ENCODE results near the gene P2RY8. TPM values are rescaled to one million over a fixed set of nuclear protein-coding genes. Genes with fewer than 3 reads are reported as not detected.

Gene P2RY8
- total RNA-seq, 6 donors from 2014 or later, result 1.7 to 4.4 (median 3.3) TPM

GRCh38 chrX:1480082-1480785 lies 56.8 kb downstream of the P2RY8 start:
- no peaks in the 10 kb centered on the region for H3K9me3 ChIP-seq
- TF ChIP-seq POLR2A (IDR thresholded peaks at IDR 0.05) (no peak), POLR2AphosphoS5 (IDR thresholded peaks at IDR 0.05) (no peak), CTCF (IDR thresholded peaks at IDR 0.05) (no peak), EP300 (IDR thresholded peaks at IDR 0.05) (no peak)
- DNase-seq (no peak), ATAC-seq (ENCODE audit: low FRiP score in 2 of 2) (no peak)
- peaks cover 3 to 14% (median 13%) of the 10 kb centered on the region in 4 donors for H3K4me1 ChIP-seq
- no peak overlapping the region for H3K4me3 ChIP-seq
- no peaks in the 10 kb centered on the region for H3K27me3 ChIP-seq
- no peak overlapping the region for H3K27ac ChIP-seq
- no peaks in the 10 kb centered on the region for H3K36me3 ChIP-seq
- WGBS, 2 donors, result 81 to 82% methylated on average over 8 of the region's 8 CpGs

- Histone ChIP-seq H3K36me3 (no peaks in the 10 kb centered on the region), H3K4me3 (no peak overlapping the region), H3K4me1 (peaks cover 3 to 14% (median 13%) of the 10 kb centered on the region in 4 donors), H3K9me3 (no peaks in the 10 kb centered on the region), H3K27ac (no peak overlapping the region), H3K27me3 (no peaks in the 10 kb centered on the region)
- no peak for DNase-seq
- WGBS, 2 donors, result 77 to 79% methylated on average over 8 of the region's 8 CpGs
- no peak for TF ChIP-seq EP300 (IDR thresholded peaks at IDR 0.05)
- no peak for TF ChIP-seq POLR2AphosphoS5 (IDR thresholded peaks at IDR 0.05)
- no peak for TF ChIP-seq POLR2A (IDR thresholded peaks at IDR 0.05)
- TF ChIP-seq CTCF (IDR thresholded peaks at IDR 0.05), result no peak
- no peak for ATAC-seq (ENCODE audit: low FRiP score in 2 of 2)
Measured at GRCh38 chrX:1477801-1478458, 59.1 kb downstream of the P2RY8 start.

GRCh38 chrX:1477229-1477628 lies 59.8 kb downstream of the P2RY8 start:
- no peaks in the 10 kb centered on the region for H3K9me3 ChIP-seq
- WGBS, 2 donors, result 73 to 97% methylated on average over 3 of the region's 3 CpGs
- no peak overlapping the region for H3K27ac ChIP-seq
- H3K27me3 ChIP-seq, result no peaks in the 10 kb centered on the region
- DNase-seq, result no peak
- TF ChIP-seq POLR2AphosphoS5 (IDR thresholded peaks at IDR 0.05), result no peak
- TF ChIP-seq CTCF (IDR thresholded peaks at IDR 0.05), result no peak
- TF ChIP-seq POLR2A (IDR thresholded peaks at IDR 0.05), result no peak
- no peak for TF ChIP-seq EP300 (IDR thresholded peaks at IDR 0.05)
- H3K4me1 ChIP-seq, result peaks cover 3 to 12% (median 11%) of the 10 kb centered on the region in 4 donors
- H3K4me3 ChIP-seq, result no peak overlapping the region
- no peak for ATAC-seq (ENCODE audit: low FRiP score in 2 of 2)
- no peaks in the 10 kb centered on the region for H3K36me3 ChIP-seq

- Histone ChIP-seq H3K4me1 (peaks cover 3 to 7% (median 6%) of the 10 kb centered on the region in 4 donors), H3K9me3 (no peaks in the 10 kb centered on the region), H3K27me3 (no peaks in the 10 kb centered on the region), H3K36me3 (no peaks in the 10 kb centered on the region), H3K4me3 (no peak overlapping the region), H3K27ac (no peak overlapping the region)
- ATAC-seq (ENCODE audit: low FRiP score in 2 of 2), result no peak
- no peak for TF ChIP-seq POLR2A (IDR thresholded peaks at IDR 0.05)
- TF ChIP-seq POLR2AphosphoS5 (IDR thresholded peaks at IDR 0.05), result no peak
- 96 to 98% methylated on average over 3 to 5 of the region's 5 CpGs for WGBS, 2 donors
- DNase-seq, result no peak
Measured at GRCh38 chrX:1476682-1477081, 60.3 kb downstream of the P2RY8 start.

- H3K27ac ChIP-seq, result no peak overlapping the region
- no peaks in the 10 kb centered on the region for H3K9me3 ChIP-seq
- ATAC-seq (ENCODE audit: low FRiP score in 2 of 2), result no peak
- DNase-seq, result no peak
- H3K4me3 ChIP-seq, result no peak overlapping the region
- 87 to 92% methylated on average over 1 of the region's 1 CpG for WGBS, 2 donors
- H3K4me1 ChIP-seq, result no peaks in the 10 kb centered on the region
- no peaks in the 10 kb centered on the region for H3K36me3 ChIP-seq
- no peak for TF ChIP-seq POLR2A (IDR thresholded peaks at IDR 0.05)
- no peak for TF ChIP-seq CTCF (IDR thresholded peaks at IDR 0.05)
- no peak for TF ChIP-seq POLR2AphosphoS5 (IDR thresholded peaks at IDR 0.05)
- no peak for TF ChIP-seq EP300 (IDR thresholded peaks at IDR 0.05)
- H3K27me3 ChIP-seq, result no peaks in the 10 kb centered on the region
Measured at GRCh38 chrX:1475881-1476280, 61.1 kb downstream of the P2RY8 start.

All from upper lobe of left lung (tissue), 6 donors.